ENCODE results near the gene CACNA2D3.

GRCh38 chr3:54206874-54207273 is 84.5 kb downstream of the CACNA2D3 start:
- TF ChIP-seq CTCF (IDR thresholded peaks at IDR 0.05; ENCODE audit: insufficient read depth, low read length, poor library complexity, severe bottlenecking) = no peak
- no peak for TF ChIP-seq EZH2phosphoT487 (conservative IDR thresholded peaks at IDR 0.05; ENCODE audit: low read length)

Measured in SU-DHL-6 (cell line).